CD14-positive monocyte (primary cell): ENCODE measurements around the gene EFHB. TPM values are rescaled to one million over a fixed set of nuclear protein-coding genes. Genes with fewer than 3 reads are reported as not detected.
"Not testable (repeated sequence)": the region's sequence is repeated elsewhere in the genome, so short reads cannot be mapped to it uniquely, and the experiment has no call there.

Source experiments
- DNase-seq, 3 donors: peaks; one replicate each; pipeline ENCODE4 v3.0.0-alpha.2; 2011 to 2022
- H2AFZ ChIP-seq: 2 replicates; pipeline ENCODE4 v1.6.0; 2012; ENCODE audit warnings: mild to moderate bottlenecking, low read depth, low read length, inconsistent platforms; ENCODE audit not compliant: insufficient read depth, poor library complexity, severe bottlenecking
- H3K27ac ChIP-seq, 2 donors: 1 replicate in 1 of 2; 2 replicates in 1 of 2; pipeline ENCODE4 v1.5.1; 2012 to 2013; ENCODE audit warnings: low read length in 2 of 2, control low read depth in 1 of 2, inconsistent platforms in 1 of 2, low read depth in 1 of 2, mild to moderate bottlenecking in 1 of 2
- H3K27me3 ChIP-seq, 2 donors: one replicate each; pipeline versions ENCODE4 v1.6.0 to v1.6.1; 2011 to 2013; ENCODE audit warnings: low read length in 2 of 2; ENCODE audit not compliant: control insufficient read depth in 2 of 2, insufficient read depth in 2 of 2
- H3K36me3 ChIP-seq, 2 donors: replicated peaks in 1 of 2; 1 replicate in 1 of 2; 2 replicates in 1 of 2; pipeline versions ENCODE4 v1.5.1 to v1.6.1; 2012 to 2013; ENCODE audit warnings: low read length in 2 of 2, control low read depth in 1 of 2, inconsistent platforms in 1 of 2, mild to moderate bottlenecking in 1 of 2; ENCODE audit not compliant: insufficient read depth in 2 of 2, control insufficient read depth in 1 of 2
- H3K4me1 ChIP-seq, 2 donors: 1 replicate in 1 of 2; 2 replicates in 1 of 2; pipeline versions ENCODE4 v1.5.1 to v1.6.1; 2012 to 2013; ENCODE audit warnings: low read length in 2 of 2, control low read depth in 1 of 2, inconsistent platforms in 1 of 2, mild to moderate bottlenecking in 1 of 2, moderate library complexity in 1 of 2; ENCODE audit not compliant: insufficient read depth in 2 of 2, control insufficient read depth in 1 of 2
- H3K4me2 ChIP-seq: replicated peaks from 2 replicates; pipeline ENCODE3; 2012; ENCODE audit warnings: low read length, moderate library complexity, mild to moderate bottlenecking; ENCODE audit not compliant: poor library complexity, severe bottlenecking; ENCODE audit errors: extremely low read depth
- H3K4me3 ChIP-seq, 3 experiments: fragments of 200-600 bp in 1 of 3; sonication (generic) in 1 of 3; replicated peaks in 1 of 3; 1 replicate in 2 of 3; 2 replicates in 1 of 3; pipeline ENCODE4 v1.5.1; 2011 to 2013; ENCODE audit warnings: low read length in 3 of 3, mild to moderate bottlenecking in 3 of 3, control low read depth in 2 of 3, low read depth in 2 of 3, inconsistent platforms in 1 of 3, moderate library complexity in 1 of 3
- H3K79me2 ChIP-seq: 2 replicates; pipeline ENCODE4 v1.6.0; 2012; ENCODE audit warnings: mild to moderate bottlenecking, control low read depth, inconsistent platforms, low read length, moderate library complexity; ENCODE audit not compliant: insufficient read depth
- H3K9ac ChIP-seq: 2 replicates; pipeline ENCODE4 v1.6.0; 2017; ENCODE audit warnings: low read length, mild to moderate bottlenecking; ENCODE audit not compliant: insufficient read depth, poor library complexity, severe bottlenecking
- H3K9me3 ChIP-seq, 2 donors: replicated peaks in 1 of 2; 1 replicate in 1 of 2; 2 replicates in 1 of 2; pipeline versions ENCODE4 v1.5.1 to v1.6.1; 2012 to 2013; ENCODE audit warnings: low read length in 2 of 2, control low read depth in 1 of 2; ENCODE audit not compliant: control insufficient read depth in 1 of 2, insufficient read depth in 1 of 2
- H4K20me1 ChIP-seq: 2 replicates; pipeline ENCODE4 v1.6.0; 2012; ENCODE audit warnings: mild to moderate bottlenecking, low read length, control low read depth, moderate library complexity; ENCODE audit not compliant: insufficient read depth
- H3K27ac Mint-ChIP-seq, 7 donors: one replicate each; pipeline ENCODE4 v1.8.0; 2020; ENCODE audit warnings: mild to moderate bottlenecking in 7 of 7, mixed read lengths in 7 of 7, moderate library complexity in 6 of 7, inconsistent platforms in 2 of 7
- H3K27me3 Mint-ChIP-seq, 3 donors: one replicate each; pipeline ENCODE4 v1.8.0; 2021 to 2022; ENCODE audit warnings: low read depth in 3 of 3, mild to moderate bottlenecking in 3 of 3, mixed read lengths in 3 of 3, moderate library complexity in 3 of 3, inconsistent platforms in 1 of 3
- H3K36me3 Mint-ChIP-seq, 2 donors: one replicate each; pipeline ENCODE4 v1.8.0; 2020; ENCODE audit warnings: mixed read lengths in 2 of 2, inconsistent platforms in 1 of 2, mild to moderate bottlenecking in 1 of 2
- H3K4me1 Mint-ChIP-seq: one replicate; pipeline ENCODE4 v1.8.0; 2020; ENCODE audit warnings: mild to moderate bottlenecking, mixed read lengths
- H3K4me3 Mint-ChIP-seq, 2 donors: one replicate each; pipeline ENCODE4 v1.8.0; 2020; ENCODE audit warnings: mild to moderate bottlenecking in 2 of 2, mixed read lengths in 2 of 2, moderate library complexity in 1 of 2
- H3K9me3 Mint-ChIP-seq, 7 donors: one replicate each; pipeline ENCODE4 v1.8.0; 2020 to 2022; ENCODE audit warnings: mixed read lengths in 7 of 7, mild to moderate bottlenecking in 6 of 7, moderate library complexity in 6 of 7, inconsistent platforms in 2 of 7
- CTCF ChIP-seq: fragments of 200-600 bp; IDR thresholded peaks from one replicate; pipeline ENCODE4 v1.8.0; 2022; ENCODE audit warnings: antibody characterized with exemption, mild to moderate bottlenecking
- WGBS: methylation state at CpG from one replicate; pipeline ENCODE4 v1.1.5; 2013; ENCODE audit warnings: missing lambda C conversion rate; ENCODE audit not compliant: insufficient coverage; 5-methylcytosine and 5-hydroxymethylcytosine counted together
- intact Hi-C, 2 donors: fragments of 100-400 bp; cut with micrococcal nuclease; formaldehyde crosslinking; loops; one replicate each; pipeline versions ENCODE4 v1.15.0 to v1.15.1; 2023
- polyA plus RNA-seq, 3 donors: library from polyadenylated mRNA; depleted of rRNA in 1 of 3; unstranded in 2 of 3; stranded (reverse) in 1 of 3; fragments of 300-500 nt in 2 of 3; fragments of >200 nt in 1 of 3; fragmentation: Illumina TruSeq in 2 of 3; gene quantifications; 1 replicate in 2 of 3; 2 replicates in 1 of 3; pipeline ENCODE4 v1.2.3, GENCODE V29; 2012 to 2021

Gene EFHB
- polyA plus RNA-seq, 3 donors = 0.16 to 0.80 (median 0.73) TPM

DNA sequence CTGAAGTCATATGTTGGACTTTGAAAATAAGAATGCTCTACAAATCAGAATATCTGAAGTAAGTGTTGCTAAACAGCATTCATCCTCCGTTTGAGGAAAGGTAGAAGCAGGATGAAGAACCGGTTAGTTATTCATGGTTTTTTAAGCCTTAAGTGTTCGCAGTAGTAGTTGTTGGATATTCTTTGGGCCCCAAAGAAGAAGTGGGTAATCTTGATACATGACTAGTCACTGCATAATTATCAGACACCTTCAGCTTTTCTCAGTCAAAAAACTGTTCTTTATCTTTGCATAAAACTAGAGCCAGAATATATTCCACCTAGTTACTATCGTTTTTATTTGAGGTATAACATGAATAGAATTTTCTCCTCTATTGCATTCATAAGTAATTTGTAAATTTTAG lies 26.7 kb upstream of the EFHB start:
- peaks cover 28 to 53% of the 10 kb centered on the region in 2 donors for H3K36me3 Mint-ChIP-seq
- H3K27ac Mint-ChIP-seq = peak overlapping the region in 1 of 7 donors; percentile 12
- no peaks in the 10 kb centered on the region for H3K9me3 Mint-ChIP-seq
- Histone ChIP-seq H3K27me3 (no peaks in the 10 kb centered on the region), H3K9me3 (no peaks in the 10 kb centered on the region), H2AFZ (no peak overlapping the region), H3K79me2 (peaks cover 95% of the 10 kb centered on the region), H3K4me1 (no peaks in the 10 kb centered on the region), H3K27ac (no peak overlapping the region), H3K4me3 (no peak overlapping the region), H4K20me1 (peaks cover 100% of the 10 kb centered on the region), H3K9ac (no peak overlapping the region), H3K36me3 (peaks cover 13 to 64% of the 10 kb centered on the region in 2 donors), H3K4me2 (no peak overlapping the region)
- intact Hi-C loops = no loop called here
- DNase-seq = no peak
- no peak overlapping the region for H3K4me3 Mint-ChIP-seq
- no CpG with 5 or more reads among the region's 4 CpGs for WGBS
- no peak for TF ChIP-seq CTCF
- peaks cover 6% of the 10 kb centered on the region for H3K4me1 Mint-ChIP-seq
- H3K27me3 Mint-ChIP-seq = peaks cover 0 to 2% (median 0%) of the 10 kb centered on the region in 3 donors

- peak overlapping the region in 1 of 7 donors; percentile 14 for H3K27ac Mint-ChIP-seq
- no peak overlapping the region for H3K27ac ChIP-seq
- no peak overlapping the region for H3K4me2 ChIP-seq
- peaks cover 6% of the 10 kb centered on the region for H3K4me1 Mint-ChIP-seq
- H3K4me3 ChIP-seq = no peak overlapping the region
- H3K36me3 Mint-ChIP-seq = peaks cover 38 to 57% of the 10 kb centered on the region in 2 donors
- H3K9me3 ChIP-seq = no peaks in the 10 kb centered on the region
- H3K9me3 Mint-ChIP-seq = no peaks in the 10 kb centered on the region
- no peak overlapping the region for H3K4me3 Mint-ChIP-seq
- no peak for DNase-seq
- H3K27me3 ChIP-seq = no peaks in the 10 kb centered on the region
- WGBS = 100% methylated on average over 2 of the region's 4 CpGs
- peaks cover 0 to 2% (median 0%) of the 10 kb centered on the region in 3 donors for H3K27me3 Mint-ChIP-seq
- TF ChIP-seq CTCF = no peak
- no peaks in the 10 kb centered on the region for H3K4me1 ChIP-seq
- intact Hi-C loops = no loop called here
- no peak overlapping the region for H3K9ac ChIP-seq
- peaks cover 95% of the 10 kb centered on the region for H3K79me2 ChIP-seq
- peaks cover 100% of the 10 kb centered on the region for H4K20me1 ChIP-seq
- no peak overlapping the region for H2AFZ ChIP-seq
- peaks cover 20 to 76% of the 10 kb centered on the region in 2 donors for H3K36me3 ChIP-seq
Observed at GRCh38 chr3:19959505-19959904, 25.5 kb upstream of the EFHB start.

GRCh38 chr3:19957354-19957753 lies 23.3 kb upstream of the EFHB start:
- H3K4me1 ChIP-seq, H3K9ac ChIP-seq, H3K27me3 ChIP-seq, DNase-seq, H3K9me3 ChIP-seq, H3K4me3 ChIP-seq, H3K4me3 Mint-ChIP-seq, H3K27me3 Mint-ChIP-seq, H3K4me2 ChIP-seq, intact Hi-C loops, H3K9me3 Mint-ChIP-seq, H3K27ac Mint-ChIP-seq, H2AFZ ChIP-seq, H3K27ac ChIP-seq, H3K4me1 Mint-ChIP-seq: not testable (repeated sequence)
- peaks cover 42 to 65% of the 10 kb centered on the region in 2 donors for H3K36me3 Mint-ChIP-seq
- 96% methylated on average over 7 of the region's 9 CpGs for WGBS
- H3K79me2 ChIP-seq = peaks cover 95% of the 10 kb centered on the region
- H4K20me1 ChIP-seq = peaks cover 100% of the 10 kb centered on the region
- H3K36me3 ChIP-seq = peaks cover 37 to 93% of the 10 kb centered on the region in 2 donors
